A549 (cell line): Measurements from ENCODE around the gene CD7. TPM values are rescaled to one million over a fixed set of nuclear protein-coding genes. Genes with fewer than 3 reads are reported as not detected.
A peak's percentile ranks its signal among the peaks of the same experiment; 100 is the strongest.

Experiments used
- ATAC-seq, 2 experiments: fragments of 200-7000 bp in 1 of 2; fragments of >200 bp in 1 of 2; cut with Nextera tagmentation in 1 of 2; cut with Tn5 transposase in 1 of 2; 3 replicates each; pipeline versions ENCODE4 v1.8.0 to v1.9.1; 2018 to 2020; ENCODE audit warnings: mild to moderate bottlenecking in 1 of 2, moderate library complexity in 1 of 2
- CTCF ChIA-PET: fragments of 300-600 bp; sonication (Branson Sonifier 250); formaldehyde crosslinking; extraction: SDS; loops from one replicate; lab custom pipeline; 2021; ENCODE audit warnings: antibody characterized with exemption, inconsistent platforms; lab: Yijun Ruan, JAX
- POLR2A ChIA-PET: fragments of 350-600 bp; formaldehyde crosslinking; extraction: SDS; loops from one replicate; lab custom pipeline; 2021; ENCODE audit warnings: antibody characterized with exemption, inconsistent platforms; lab: Yijun Ruan, JAX
- DNase-seq, 2 experiments: peaks; one replicate each; pipeline versions ENCODE4 v3.0.0 to v3.0.0-alpha.2; 2011 to 2016; ENCODE audit warnings: low read depth in 1 of 2, low spot score in 1 of 2
- FAIRE-seq: peaks from 2 replicates; lab custom pipeline; 2011; peaks lifted over from hg19 to GRCh38; lab: Jason Lieb, UNC
- H3K27ac ChIP-seq, 2 experiments: fragments of >200 bp; sonication (Bioruptor Twin); formaldehyde crosslinking; 3 replicates each; pipeline ENCODE4 v1.5.1; 2016 to 2017
- H3K4me1 ChIP-seq: fragments of >200 bp; sonication (Bioruptor Twin); formaldehyde crosslinking; 3 replicates; pipeline ENCODE4 v1.6.1; 2016
- H3K4me2 ChIP-seq: fragments of >200 bp; sonication (Bioruptor Twin); formaldehyde crosslinking; 3 replicates; pipeline ENCODE4 v1.6.1; 2016
- H3K4me3 ChIP-seq: fragments of >200 bp; sonication (Bioruptor Twin); formaldehyde crosslinking; 3 replicates; pipeline ENCODE4 v1.5.1; 2016
- H3K9me3 ChIP-seq: fragments of >200 bp; sonication (Bioruptor Twin); formaldehyde crosslinking; 3 replicates; pipeline ENCODE4 v1.6.1; 2016
- ATOH8 ChIP-seq: fragments of 250-450 bp; sonication (Bioruptor Pico); IDR thresholded peaks from 2 replicates; pipeline ENCODE4 v1.5.0; 2020; ENCODE audit warnings: low read depth, mild to moderate bottlenecking, moderate library complexity
- BCL3 ChIP-seq: fragments of >200 bp; sonication (Bioruptor Twin); formaldehyde crosslinking; IDR thresholded peaks from 3 replicates; pipeline ENCODE4 v1.6.1; 2016
- BHLHE40 ChIP-seq: IDR thresholded peaks from 2 replicates; pipeline ENCODE4 v1.6.1; 2012; ENCODE audit warnings: low read depth, low read length, inconsistent platforms
- CBX2 ChIP-seq: fragments of 200-600 bp; sonication (generic); IDR thresholded peaks from 2 replicates; pipeline ENCODE4 v1.6.1; 2016; ENCODE audit warnings: low read depth, mild to moderate bottlenecking, borderline replicate concordance
- CBX8 ChIP-seq: fragments of 200-600 bp; sonication (generic); IDR thresholded peaks from 2 replicates; pipeline ENCODE4 v1.6.1; 2016
- CEBPB ChIP-seq, 2 experiments: fragments of >200 bp in 1 of 2; sonication (Bioruptor Twin) in 1 of 2; formaldehyde crosslinking in 1 of 2; IDR thresholded peaks; 2 replicates each; pipeline ENCODE4 v1.6.1; 2012 to 2016
- CHD2 ChIP-seq: fragments of 150-350 bp; IDR thresholded peaks from 2 replicates; pipeline ENCODE4 v1.6.1; 2014; ENCODE audit warnings: low read length; ENCODE audit not compliant: partially characterized antibody
- CHD4 ChIP-seq: fragments of 200-600 bp; sonication (generic); IDR thresholded peaks from 2 replicates; pipeline ENCODE4 v1.6.1; 2016; ENCODE audit warnings: antibody characterized with exemption, mild to moderate bottlenecking, borderline replicate concordance
- E2F6 ChIP-seq: IDR thresholded peaks from 2 replicates; pipeline ENCODE4 v1.6.1; 2012; ENCODE audit warnings: low read depth, borderline replicate concordance
- EHF ChIP-seq: fragments of 250-450 bp; sonication (Bioruptor Pico); IDR thresholded peaks from 2 replicates; pipeline ENCODE4 v1.5.0; 2020; ENCODE audit warnings: mild to moderate bottlenecking
- ESRRA ChIP-seq: fragments of 150-350 bp; IDR thresholded peaks from 2 replicates; pipeline ENCODE4 v1.6.1; 2014; ENCODE audit warnings: mild to moderate bottlenecking, low read length, borderline replicate concordance
- FOSB ChIP-seq: fragments of 250-450 bp; sonication (Bioruptor Pico); IDR thresholded peaks from 2 replicates; pipeline ENCODE4 v1.5.0; 2020; ENCODE audit warnings: mild to moderate bottlenecking, moderate library complexity
- FOXS1 ChIP-seq: fragments of 250-450 bp; sonication (Bioruptor Pico); IDR thresholded peaks from 2 replicates; pipeline ENCODE4 v1.5.0; 2020; ENCODE audit warnings: mild to moderate bottlenecking, moderate library complexity
- HDAC2 ChIP-seq: fragments of 200-600 bp; sonication (generic); IDR thresholded peaks from 2 replicates; pipeline ENCODE4 v1.6.1; 2016
- HEYL ChIP-seq: fragments of 250-450 bp; sonication (Bioruptor Pico); IDR thresholded peaks from 2 replicates; pipeline ENCODE4 v1.8.0; 2021; ENCODE audit warnings: mild to moderate bottlenecking, moderate library complexity
- HOXA7 ChIP-seq: fragments of 250-450 bp; sonication (Bioruptor Pico); IDR thresholded peaks from 2 replicates; pipeline ENCODE4 v1.5.0; 2020; ENCODE audit warnings: mild to moderate bottlenecking, moderate library complexity
- JUN ChIP-seq, 2 experiments: fragments of >200 bp; sonication (Bioruptor Twin); formaldehyde crosslinking; IDR thresholded peaks; 2 replicates in 1 of 2; 3 replicates in 1 of 2; pipeline ENCODE4 v1.6.1; 2016 to 2017
- JUNB ChIP-seq: fragments of >200 bp; sonication (Bioruptor Twin); formaldehyde crosslinking; IDR thresholded peaks from 2 replicates; pipeline ENCODE4 v1.6.1; 2016
- KDM1A ChIP-seq: fragments of 200-600 bp; sonication (generic); IDR thresholded peaks from 2 replicates; pipeline ENCODE4 v1.6.1; 2016; ENCODE audit warnings: low read depth, mild to moderate bottlenecking
- KDM5A ChIP-seq: fragments of 200-600 bp; sonication (generic); IDR thresholded peaks from 2 replicates; pipeline ENCODE4 v1.6.1; 2016; ENCODE audit warnings: antibody characterized with exemption, mild to moderate bottlenecking
- MAFK ChIP-seq: fragments of 450-650 bp; IDR thresholded peaks from 2 replicates; pipeline ENCODE4 v1.6.1; 2014; ENCODE audit not compliant: partially characterized antibody
- MAX ChIP-seq: IDR thresholded peaks from 2 replicates; pipeline ENCODE4 v1.6.1; 2012
- MAZ ChIP-seq: fragments of 150-350 bp; IDR thresholded peaks from 2 replicates; pipeline ENCODE4 v1.6.1; 2014; ENCODE audit warnings: antibody characterized with exemption, low read depth, low read length, borderline replicate concordance
- MYC ChIP-seq: IDR thresholded peaks from 2 replicates; pipeline ENCODE4 v1.6.1; 2012; ENCODE audit warnings: mild to moderate bottlenecking, inconsistent platforms, low read length, improper control_type of control experiment, borderline replicate concordance
- NFE2L2 ChIP-seq: fragments of 150-350 bp; conservative IDR thresholded peaks from 2 replicates; pipeline ENCODE4 v1.6.1; 2014; ENCODE audit warnings: low read length
- NPAS2 ChIP-seq: fragments of 250-450 bp; sonication (Bioruptor Pico); IDR thresholded peaks from 2 replicates; pipeline ENCODE4 v1.8.0; 2022; ENCODE audit warnings: mild to moderate bottlenecking, moderate library complexity, borderline replicate concordance
- PBX3 ChIP-seq: IDR thresholded peaks from 2 replicates; pipeline ENCODE4 v1.6.1; 2012
- RARB ChIP-seq: fragments of 250-450 bp; sonication (Bioruptor Pico); IDR thresholded peaks from 2 replicates; pipeline ENCODE4 v1.8.0; 2021; ENCODE audit warnings: mild to moderate bottlenecking, moderate library complexity
- RCOR1 ChIP-seq: fragments of 150-350 bp; IDR thresholded peaks from 2 replicates; pipeline ENCODE4 v1.6.1; 2014; ENCODE audit warnings: antibody characterized with exemption, low read length, low read depth
- REST ChIP-seq: fragments of 200-600 bp; sonication (generic); IDR thresholded peaks from 2 replicates; pipeline ENCODE4 v1.6.1; 2016; ENCODE audit warnings: antibody characterized with exemption, mild to moderate bottlenecking, moderate library complexity
- RNF2 ChIP-seq: fragments of 200-600 bp; sonication (generic); IDR thresholded peaks from 2 replicates; pipeline ENCODE4 v1.6.1; 2016; ENCODE audit warnings: low read depth, mild to moderate bottlenecking, antibody characterized with exemption, moderate library complexity, borderline replicate concordance
- SREBF2 ChIP-seq: fragments of 450-650 bp; IDR thresholded peaks from 2 replicates; pipeline ENCODE4 v1.6.1; 2014; ENCODE audit warnings: mild to moderate bottlenecking, moderate library complexity
- ZSCAN20 ChIP-seq: fragments of 250-450 bp; sonication (Bioruptor Pico); IDR thresholded peaks from 2 replicates; pipeline ENCODE4 v1.8.0; 2022; ENCODE audit warnings: mild to moderate bottlenecking, moderate library complexity
- WGBS: methylation state at CpG from one replicate; pipeline ENCODE4 v1.1.6; 2017; ENCODE audit errors: missing lambda C conversion rate; 5-methylcytosine and 5-hydroxymethylcytosine counted together
- polyA plus RNA-seq, 4 experiments: library from polyadenylated mRNA; depleted of rRNA in 3 of 4; stranded (reverse); fragments of >200 nt; fragmentation: RNase III in 1 of 4; extraction: RNeasy Plus Mini Kit Qiagen cat#74134 plus additional on column Dnase treatment in 1 of 4; gene quantifications; 2 replicates in 3 of 4; 3 replicates in 1 of 4; pipeline ENCODE4 v1.2.3, GENCODE V29; 2011 to 2017

CD7 gene
- polyA plus RNA-seq, 2 of the 4 experiments (the other 2 are of a cell fraction), result not detected

- Histone ChIP-seq H3K4me2 (peak overlapping the region; percentile 66), H3K4me3 (peak overlapping the region; percentile 6; the same call in 1 of the 3 replicates), H3K9me3 (peaks cover 11% of the 10 kb centered on the region), H3K4me1 (peaks cover 40% of the 10 kb centered on the region), H3K27ac (peak overlapping the region; percentile 87 to 88)
- DNase-seq (peak; percentile 85 to 99), FAIRE-seq (peak; percentile 76), ATAC-seq (peak; percentile 65 to 72)
- ChIA-PET CTCF (interaction anchor here (0.8 to 1.6 kb wide), 6 partner anchors 9 to 122 kb away, joined by 3 to 4 read pairs (median 3); no protein-coding TSS in a partner anchor), POLR2A (interaction anchor here (1.1 to 1.6 kb wide), 3 partner anchors 10 to 43 kb away, joined by 3 to 11 read pairs (median 4); no protein-coding TSS in a partner anchor)
- 17% methylated on average over 19 of the region's 19 CpGs for WGBS
- TF ChIP-seq SREBF2 (no peak), CHD4 (no peak), FOXS1 (CRISPR knock-in tag) (peak; percentile 70), RCOR1 (no peak), NFE2L2 (no peak; the same call in 1 of the 2 replicates), MYC (peak; percentile 97), ZSCAN20 (CRISPR knock-in tag) (peak; percentile 85), E2F6 (peak; percentile 85), HEYL (CRISPR knock-in tag) (peak; percentile 55; the same call in 1 of the 2 replicates), MAX (peak; percentile 98), BHLHE40 (peak; percentile 86), RNF2 (no peak), HDAC2 (no peak), RARB (CRISPR knock-in tag) (no peak; the same call in 1 of the 2 replicates), ESRRA (peak; percentile 94), CBX8 (no peak), CBX2 (no peak), MAZ (0 out of 2 replicates have a peak, but pooled peaks have one; percentile 8), KDM1A (no peak; the same call in 1 of the 2 replicates), KDM5A (no peak), REST (no peak), PBX3 (no peak), JUNB (peak; percentile 76; the same call in 1 of the 2 replicates), FOSB (CRISPR knock-in tag) (no peak), CHD2 (no peak), BCL3 (no peak; the same call in 2 of the 3 replicates), NPAS2 (CRISPR knock-in tag) (peak; percentile 100), HOXA7 (no peak), ATOH8 (CRISPR knock-in tag) (peak; percentile 89), EHF (0 out of 2 replicates have a peak, but pooled peaks have one; percentile 56), JUN (IDR thresholded peaks at IDR 0.05) (peak in 1 of 2 experiments; percentile 85; a peak in 3 of 5 replicates), MAFK (no peak), CEBPB (IDR thresholded peaks at IDR 0.05) (no peak)
Observed at GRCh38 chr17:82287868-82288801, 29.3 kb downstream of the CD7 start.
